ENCODE results near the gene SHLD1.
"Not testable (repeated sequence)": the region's sequence is repeated elsewhere in the genome, so short reads cannot be mapped to it uniquely, and the experiment has no call there.

SHLD1 gene

DNA sequence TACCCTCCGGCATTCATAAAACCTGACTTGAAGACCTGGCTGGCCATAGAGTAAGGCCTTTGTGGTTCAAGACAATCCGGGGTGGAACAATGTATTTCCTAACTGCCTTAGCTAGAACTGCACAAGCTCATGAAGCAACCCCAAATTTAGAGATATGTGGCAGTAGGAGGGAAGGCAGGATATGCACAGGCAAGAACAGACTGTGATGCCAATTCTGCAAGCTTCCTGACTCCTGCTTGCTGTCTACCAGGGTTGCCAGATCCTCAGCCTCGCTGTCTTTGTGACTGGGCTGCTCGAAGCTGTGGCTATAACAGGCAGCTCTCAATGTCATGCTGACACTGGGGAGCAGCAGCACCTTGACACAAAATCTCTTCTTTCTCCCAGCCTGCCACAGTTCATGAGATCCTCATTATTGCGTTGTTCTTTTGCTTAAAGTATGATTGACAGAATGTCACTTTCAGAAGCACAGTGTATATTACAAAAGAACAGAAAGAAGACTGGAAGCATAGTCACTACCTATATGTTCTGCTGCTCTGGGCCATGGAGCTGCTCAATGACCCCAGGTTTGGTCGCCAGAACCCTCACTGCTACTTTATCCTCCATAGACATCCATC is 18.3 kb upstream of the SHLD1 start:
- TF ChIP-seq, protein P1, sequence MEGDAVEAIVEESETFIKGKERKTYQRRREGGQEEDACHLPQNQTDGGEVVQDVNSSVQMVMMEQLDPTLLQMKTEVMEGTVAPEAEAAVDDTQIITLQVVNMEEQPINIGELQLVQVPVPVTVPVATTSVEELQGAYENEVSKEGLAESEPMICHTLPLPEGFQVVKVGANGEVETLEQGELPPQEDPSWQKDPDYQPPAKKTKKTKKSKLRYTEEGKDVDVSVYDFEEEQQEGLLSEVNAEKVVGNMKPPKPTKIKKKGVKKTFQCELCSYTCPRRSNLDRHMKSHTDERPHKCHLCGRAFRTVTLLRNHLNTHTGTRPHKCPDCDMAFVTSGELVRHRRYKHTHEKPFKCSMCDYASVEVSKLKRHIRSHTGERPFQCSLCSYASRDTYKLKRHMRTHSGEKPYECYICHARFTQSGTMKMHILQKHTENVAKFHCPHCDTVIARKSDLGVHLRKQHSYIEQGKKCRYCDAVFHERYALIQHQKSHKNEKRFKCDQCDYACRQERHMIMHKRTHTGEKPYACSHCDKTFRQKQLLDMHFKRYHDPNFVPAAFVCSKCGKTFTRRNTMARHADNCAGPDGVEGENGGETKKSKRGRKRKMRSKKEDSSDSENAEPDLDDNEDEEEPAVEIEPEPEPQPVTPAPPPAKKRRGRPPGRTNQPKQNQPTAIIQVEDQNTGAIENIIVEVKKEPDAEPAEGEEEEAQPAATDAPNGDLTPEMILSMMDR (IDR thresholded peaks at IDR 0.05): no peak
- H3K27ac Mint-ChIP-seq: peak overlapping the region; percentile 67

DNA sequence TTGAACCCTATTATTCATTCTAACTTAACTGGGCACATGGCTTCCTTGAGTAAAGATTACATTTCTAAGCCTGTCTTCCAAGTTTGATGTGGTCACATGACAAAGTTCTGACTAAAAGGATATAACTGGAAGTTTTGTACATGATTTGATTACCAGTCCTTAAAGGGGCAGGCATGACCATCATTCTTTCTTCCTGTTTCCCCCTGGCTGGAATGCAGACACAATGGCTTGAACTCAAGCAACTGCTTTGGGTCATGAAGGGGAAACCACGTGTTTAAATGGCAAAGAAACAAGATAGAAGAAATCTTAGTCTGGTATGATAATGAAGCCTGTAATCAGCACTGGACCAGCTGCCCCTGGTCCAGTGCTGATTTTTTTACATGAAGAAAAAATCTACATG is 15.6 kb upstream of the SHLD1 start:
- Mint-ChIP-seq H3K27ac (no peak overlapping the region), H3K9me3 (no peaks in the 10 kb centered on the region)
- DNase-seq: no peak

More for the DNA sequence above, 18.3 kb upstream of the SHLD1 start:
- Mint-ChIP-seq H3K4me3 (no peak overlapping the region), H3K4me1 (peaks cover 7% of the 10 kb centered on the region), H3K27me3 (ENCODE audit: low read depth, poor library complexity) (peaks cover 20% of the 10 kb centered on the region), H3K9me3 (no peaks in the 10 kb centered on the region), H3K36me3 (ENCODE audit: low read depth) (no peaks in the 10 kb centered on the region)
- no peak for DNase-seq

DNA sequence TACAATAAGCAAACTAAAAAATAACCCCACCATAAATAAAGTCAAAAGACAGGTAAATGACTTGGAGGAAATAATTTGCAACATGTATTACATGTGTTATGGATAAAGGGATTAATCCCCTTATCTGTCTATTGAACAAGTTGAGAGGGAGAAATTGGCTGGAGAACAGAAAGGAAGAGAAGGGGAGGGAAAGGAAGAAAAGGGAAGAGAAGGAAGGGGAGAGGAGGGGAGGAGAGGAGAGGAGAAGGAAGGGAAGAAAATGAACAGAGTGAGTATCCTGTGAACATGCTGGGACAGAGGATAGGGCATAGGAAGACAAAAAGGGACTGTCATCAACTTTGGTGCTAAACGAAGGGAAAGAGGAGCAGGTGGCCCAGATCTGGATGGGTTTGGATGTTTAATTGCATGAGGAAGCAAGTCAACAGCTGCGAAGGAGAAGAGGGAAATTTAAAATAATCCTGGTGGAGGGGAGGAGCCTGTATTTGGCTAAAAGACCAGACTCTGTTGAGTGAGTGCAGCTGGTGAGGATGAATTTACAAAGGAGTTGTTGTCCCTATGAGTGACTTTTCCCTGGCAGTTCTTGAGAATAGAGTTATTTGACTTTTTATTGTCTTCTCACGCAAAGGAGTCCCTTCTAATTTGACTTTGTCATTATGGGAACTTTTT is 14.2 kb upstream of the SHLD1 start:
- TF ChIP-seq, protein P1 (IDR thresholded peaks at IDR 0.05): no peak
- H3K27ac Mint-ChIP-seq: peak overlapping the region; percentile 21
- H3K27me3 Mint-ChIP-seq (ENCODE audit: low read depth, poor library complexity): peaks cover 19% of the 10 kb centered on the region
- no peaks in the 10 kb centered on the region for H3K9me3 Mint-ChIP-seq
- H3K4me3 Mint-ChIP-seq: no peak overlapping the region
- no peaks in the 10 kb centered on the region for H3K36me3 Mint-ChIP-seq (ENCODE audit: low read depth)
- H3K4me1 Mint-ChIP-seq: peaks cover 14% of the 10 kb centered on the region
- no peak for DNase-seq

More for the DNA sequence above, 15.6 kb upstream of the SHLD1 start:
- H3K4me3 Mint-ChIP-seq: no peak overlapping the region
- H3K27me3 Mint-ChIP-seq (ENCODE audit: low read depth, poor library complexity): peaks cover 23% of the 10 kb centered on the region
- no peaks in the 10 kb centered on the region for H3K36me3 Mint-ChIP-seq (ENCODE audit: low read depth)
- peaks cover 14% of the 10 kb centered on the region for H3K4me1 Mint-ChIP-seq
- TF ChIP-seq, protein P1 (IDR thresholded peaks at IDR 0.05): no peak

DNA sequence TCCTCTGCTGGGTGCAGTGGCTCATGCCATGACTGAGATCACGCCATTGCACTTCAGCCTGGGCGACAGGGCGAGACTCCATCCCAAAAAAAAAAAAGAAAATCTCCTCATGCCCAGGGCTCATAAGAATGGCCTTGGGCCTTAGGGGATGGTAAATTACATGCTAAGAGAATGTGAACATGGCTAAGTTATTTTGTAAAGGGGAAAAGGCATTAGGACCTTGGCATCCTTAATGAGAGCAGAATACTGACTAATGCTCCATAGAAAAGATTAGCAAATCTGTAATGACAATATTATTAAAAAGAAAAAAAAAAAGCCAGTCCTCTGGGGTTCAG is 12.6 kb upstream of the SHLD1 start:
- no peaks in the 10 kb centered on the region for H3K36me3 Mint-ChIP-seq (ENCODE audit: low read depth)
- H3K9me3 Mint-ChIP-seq: no peaks in the 10 kb centered on the region
- TF ChIP-seq, protein P1 (IDR thresholded peaks at IDR 0.05): no peak
- no peak overlapping the region for H3K4me3 Mint-ChIP-seq
- H3K27me3 Mint-ChIP-seq (ENCODE audit: low read depth, poor library complexity): peaks cover 14% of the 10 kb centered on the region
- no peak overlapping the region for H3K27ac Mint-ChIP-seq
- peaks cover 14% of the 10 kb centered on the region for H3K4me1 Mint-ChIP-seq
- no peak for DNase-seq

DNA sequence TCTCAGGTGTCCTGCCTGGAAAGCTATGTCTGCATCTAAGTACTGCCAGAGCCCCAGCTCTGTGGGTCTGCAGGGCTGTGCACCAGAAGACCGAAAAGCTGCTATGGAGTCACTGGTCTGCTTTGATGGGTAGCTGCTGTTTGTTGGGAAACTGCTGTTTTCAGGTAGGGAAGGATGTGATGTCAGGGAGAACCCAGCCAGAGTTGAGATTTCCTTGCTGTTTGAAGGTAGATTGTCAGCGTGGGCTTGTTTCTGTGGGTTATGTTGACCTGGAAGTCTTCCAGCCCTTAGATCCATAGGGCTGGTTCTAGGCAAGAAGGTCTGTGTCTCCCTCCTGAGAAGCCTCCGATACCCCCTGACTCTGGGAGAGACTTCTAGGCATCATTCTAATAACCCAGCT is 12.2 kb upstream of the SHLD1 start:
- H3K9me3 Mint-ChIP-seq: no peaks in the 10 kb centered on the region
- peaks cover 14% of the 10 kb centered on the region for H3K4me1 Mint-ChIP-seq
- TF ChIP-seq, protein P1 (IDR thresholded peaks at IDR 0.05): no peak
- no peaks in the 10 kb centered on the region for H3K36me3 Mint-ChIP-seq (ENCODE audit: low read depth)
- H3K4me3 Mint-ChIP-seq: no peak overlapping the region
- DNase-seq: no peak
- no peak overlapping the region for H3K27ac Mint-ChIP-seq
- H3K27me3 Mint-ChIP-seq (ENCODE audit: low read depth, poor library complexity): peaks cover 10% of the 10 kb centered on the region

DNA sequence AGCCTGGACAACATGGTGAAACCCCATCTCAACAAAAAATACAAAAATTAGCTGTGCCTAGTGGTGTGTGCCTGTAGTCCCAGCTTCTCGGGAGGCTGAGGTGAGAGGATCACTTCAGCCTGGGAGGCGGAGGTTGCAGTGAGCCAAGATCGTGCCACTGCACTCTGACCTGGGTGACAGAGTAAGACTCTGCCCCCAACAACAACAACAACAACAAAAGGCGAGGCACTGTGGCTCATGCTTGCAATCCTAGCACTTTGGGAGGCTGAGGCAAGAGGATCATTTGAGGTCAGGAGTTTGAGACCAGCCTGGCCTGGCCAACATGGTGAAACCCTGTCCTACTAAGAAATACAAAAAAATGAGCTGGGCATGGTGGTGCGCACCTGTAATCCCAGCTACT is 9.6 kb upstream of the SHLD1 start:
- H3K27ac Mint-ChIP-seq, DNase-seq: not testable (repeated sequence)

More for the DNA sequence above, 9.6 kb upstream of the SHLD1 start:
- H3K36me3 Mint-ChIP-seq (ENCODE audit: low read depth); H3K4me3 Mint-ChIP-seq; H3K9me3 Mint-ChIP-seq; H3K27me3 Mint-ChIP-seq (ENCODE audit: low read depth, poor library complexity): not testable (repeated sequence)
- H3K4me1 Mint-ChIP-seq: peaks cover 14% of the 10 kb centered on the region

Measured in nephron progenitor cell (in vitro differentiated cells).